GM18858 (cell line): ENCODE results near the gene VDR.
A peak's percentile ranks its signal among the peaks of the same experiment; 100 is the strongest.

Experiments
- ATAC-seq: cut with Tn5 transposase; IDR thresholded peaks from one replicate; pipeline ENCODE4 v1.9.1; 2021; ENCODE audit not compliant: unreplicated experiment

VDR gene

DNA sequence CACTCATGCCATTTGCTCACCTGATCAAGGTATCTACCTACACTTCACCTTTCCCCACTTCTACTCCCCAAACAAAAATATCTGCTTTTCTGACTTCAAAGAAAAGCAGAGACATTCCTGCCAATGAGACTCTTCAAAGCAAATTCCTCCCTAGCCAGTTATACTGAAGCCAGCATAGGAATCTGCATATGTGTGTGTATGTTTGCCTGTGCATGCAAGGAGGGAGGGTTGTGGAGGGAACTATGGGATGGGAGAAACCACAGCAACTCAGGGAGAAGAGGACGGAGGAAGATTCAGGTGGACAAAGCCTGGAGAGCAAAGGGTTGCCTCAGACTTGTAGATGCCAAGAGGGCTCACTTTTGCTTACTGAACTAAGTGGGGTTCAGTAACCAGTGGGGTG, 26.4 kb upstream of the VDR start:
- ATAC-seq, result no peak

GRCh38 chr12:47930634-47931033, 25.8 kb upstream of the VDR start:
- no peak for ATAC-seq

- ATAC-seq, result no peak
These were observed 22.6 kb upstream of the VDR start for GRCh38 chr12:47927346-47927745.

DNA sequence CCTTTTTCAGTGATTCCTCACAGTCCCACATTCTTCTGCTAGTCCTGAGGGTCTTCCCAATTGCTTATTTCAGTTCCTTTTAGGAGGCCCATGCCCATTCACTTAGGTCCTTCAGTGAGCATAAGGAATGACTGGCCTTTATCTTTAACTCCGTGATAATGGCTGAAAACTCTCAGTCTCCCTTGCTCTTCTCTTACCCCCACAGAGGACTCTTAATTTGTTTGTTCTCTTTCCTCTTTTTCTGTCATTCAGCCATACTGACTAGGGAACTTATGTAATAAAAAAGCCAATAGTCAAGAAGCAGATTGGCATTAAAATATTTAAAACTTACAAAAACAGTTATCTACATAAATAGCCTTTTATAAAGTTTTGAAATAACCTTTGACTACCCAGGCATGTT, 17.1 kb upstream of the VDR start:
- ATAC-seq, result no peak

- ATAC-seq, result no peak
These were observed 16.1 kb upstream of the VDR start for GRCh38 chr12:47920913-47921312.

- ATAC-seq, result no peak
These were observed 8.3 kb upstream of the VDR start for GRCh38 chr12:47913081-47913480.

GRCh38 chr12:47912556-47912955, 7.8 kb upstream of the VDR start:
- no peak for ATAC-seq

GRCh38 chr12:47910981-47911380, 6.2 kb upstream of the VDR start:
- ATAC-seq, result no peak

- no peak for ATAC-seq
These were observed 5.7 kb upstream of the VDR start for GRCh38 chr12:47910486-47910885.

DNA sequence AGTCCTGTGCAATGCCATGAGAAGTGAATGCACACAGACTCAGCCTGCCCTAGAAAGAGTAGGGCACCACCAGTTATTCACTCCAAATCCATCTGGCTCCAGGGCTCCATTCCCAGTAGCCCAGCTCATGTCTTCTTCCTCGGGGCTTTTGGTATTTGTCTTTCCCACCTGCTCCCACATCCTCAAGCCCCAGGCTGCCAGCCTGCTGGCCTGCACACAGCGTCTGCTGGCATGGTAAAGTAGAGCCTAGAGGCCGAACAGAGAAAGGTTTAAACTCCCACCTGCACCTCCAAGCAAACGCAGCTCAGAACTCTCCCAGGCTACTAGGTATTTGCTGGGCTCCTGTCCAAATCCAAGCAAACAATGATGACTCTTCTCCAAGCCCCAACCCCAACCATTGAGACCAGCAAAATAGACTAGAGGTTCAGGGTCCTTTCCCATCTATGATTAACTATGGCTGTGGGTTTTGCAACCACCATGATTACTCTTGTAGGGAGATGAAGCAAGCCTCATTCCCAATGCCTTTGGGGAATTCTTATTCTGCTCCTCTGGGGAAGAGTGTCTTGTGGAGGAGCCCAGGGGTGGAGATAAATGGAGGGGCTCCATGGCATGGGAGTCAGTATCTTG, 5.2 kb upstream of the VDR start:
- no peak for ATAC-seq

DNA sequence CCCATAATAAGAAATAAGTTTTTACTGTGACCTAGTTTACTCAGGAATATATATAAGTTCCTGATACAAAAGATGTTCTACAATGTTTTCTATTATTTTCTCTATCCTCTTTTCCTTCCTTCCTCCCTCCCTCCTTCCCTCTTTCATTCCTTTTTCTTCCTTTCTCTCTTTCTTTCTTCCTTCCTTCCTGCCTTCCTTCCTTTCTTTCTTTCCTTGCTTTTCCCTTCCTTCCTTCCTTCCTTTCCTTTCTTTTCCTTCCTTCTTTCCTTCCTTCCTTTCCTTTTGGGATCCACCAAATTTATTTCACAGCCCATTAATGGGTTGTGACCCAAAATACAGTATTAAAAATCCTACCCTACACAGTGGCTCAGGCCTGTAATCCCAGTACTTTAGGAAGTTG, 3.9 kb upstream of the VDR start:
- ATAC-seq, result no peak

DNA sequence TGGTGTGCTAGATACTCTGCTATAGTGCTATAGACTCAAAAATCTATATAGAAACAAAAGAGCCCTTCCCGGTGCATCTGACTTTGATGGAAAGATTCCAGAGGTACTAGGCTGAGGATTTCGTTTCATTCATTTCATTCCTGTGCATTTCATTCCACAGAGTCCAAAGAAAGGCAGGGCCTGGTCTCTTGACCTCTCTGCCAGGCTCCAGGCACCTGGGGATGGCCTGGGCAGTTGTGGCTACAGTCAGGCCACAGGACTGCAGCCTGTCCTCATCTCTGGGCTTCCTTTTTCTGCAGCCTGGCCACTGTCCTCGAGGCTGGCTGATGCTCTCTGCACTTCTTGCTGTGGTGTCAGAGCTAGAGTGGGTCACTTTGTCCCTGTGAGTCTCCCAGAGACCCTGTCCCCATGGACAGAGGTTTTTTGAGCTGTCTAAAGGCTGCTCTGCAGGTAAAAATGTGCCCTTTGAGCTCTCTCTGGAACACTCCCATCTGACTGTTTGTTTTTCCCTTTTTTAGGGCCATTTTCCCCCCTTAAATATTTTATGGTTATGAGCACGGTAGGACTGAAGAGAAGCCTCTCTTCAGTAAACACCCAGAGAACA, 3.2 kb upstream of the VDR start:
- ATAC-seq, result no peak

GRCh38 chr12:47903927-47904712, 674 bp downstream of the VDR start:
- ATAC-seq, result no peak

DNA sequence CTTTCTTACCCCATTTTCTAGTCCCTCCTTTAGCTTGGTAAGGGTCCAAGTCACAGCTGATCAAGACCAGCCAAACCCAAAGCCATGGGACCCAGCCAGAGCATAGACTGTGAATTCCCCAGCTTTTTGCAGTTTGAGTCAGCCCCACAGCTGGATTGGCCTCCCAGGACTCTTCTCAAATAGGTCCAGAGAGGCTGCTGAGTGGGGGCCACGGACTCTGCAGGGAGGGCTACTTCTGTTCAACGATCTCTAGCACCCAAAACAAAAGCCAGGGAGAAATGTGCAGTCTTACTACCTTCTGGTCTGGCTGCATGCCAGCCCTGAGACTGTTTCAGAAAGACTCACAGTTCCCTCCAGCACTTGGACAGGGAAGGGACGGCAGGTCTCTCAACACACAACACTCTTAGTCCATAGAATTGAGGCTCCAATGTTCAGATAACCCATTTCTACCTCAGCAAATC, 1.6 kb downstream of the VDR start:
- no peak for ATAC-seq

- ATAC-seq, result no peak
These were observed 2.6 kb downstream of the VDR start for GRCh38 chr12:47902131-47902639.

DNA sequence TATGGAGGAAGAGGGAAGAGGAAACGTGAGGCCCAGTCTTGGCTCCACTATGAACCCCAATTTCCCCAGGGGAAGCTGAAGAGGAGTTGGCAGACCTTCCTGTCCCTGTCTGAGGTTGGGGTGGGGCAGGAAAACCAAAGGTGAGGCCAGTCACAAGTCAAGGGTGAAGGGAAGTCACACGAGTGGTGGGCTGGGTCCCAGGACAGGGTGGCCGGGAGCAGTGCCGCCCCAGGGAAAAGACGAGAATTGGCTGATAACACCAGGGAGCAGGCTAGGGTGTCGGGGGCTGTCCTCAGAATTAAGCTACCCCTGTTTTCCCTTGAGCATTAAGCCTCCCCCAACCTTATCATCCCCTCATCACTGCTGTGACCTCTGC, 3.1 kb downstream of the VDR start:
- no peak for ATAC-seq

GRCh38 chr12:47901063-47901717, 3.6 kb downstream of the VDR start:
- no peak for ATAC-seq

DNA sequence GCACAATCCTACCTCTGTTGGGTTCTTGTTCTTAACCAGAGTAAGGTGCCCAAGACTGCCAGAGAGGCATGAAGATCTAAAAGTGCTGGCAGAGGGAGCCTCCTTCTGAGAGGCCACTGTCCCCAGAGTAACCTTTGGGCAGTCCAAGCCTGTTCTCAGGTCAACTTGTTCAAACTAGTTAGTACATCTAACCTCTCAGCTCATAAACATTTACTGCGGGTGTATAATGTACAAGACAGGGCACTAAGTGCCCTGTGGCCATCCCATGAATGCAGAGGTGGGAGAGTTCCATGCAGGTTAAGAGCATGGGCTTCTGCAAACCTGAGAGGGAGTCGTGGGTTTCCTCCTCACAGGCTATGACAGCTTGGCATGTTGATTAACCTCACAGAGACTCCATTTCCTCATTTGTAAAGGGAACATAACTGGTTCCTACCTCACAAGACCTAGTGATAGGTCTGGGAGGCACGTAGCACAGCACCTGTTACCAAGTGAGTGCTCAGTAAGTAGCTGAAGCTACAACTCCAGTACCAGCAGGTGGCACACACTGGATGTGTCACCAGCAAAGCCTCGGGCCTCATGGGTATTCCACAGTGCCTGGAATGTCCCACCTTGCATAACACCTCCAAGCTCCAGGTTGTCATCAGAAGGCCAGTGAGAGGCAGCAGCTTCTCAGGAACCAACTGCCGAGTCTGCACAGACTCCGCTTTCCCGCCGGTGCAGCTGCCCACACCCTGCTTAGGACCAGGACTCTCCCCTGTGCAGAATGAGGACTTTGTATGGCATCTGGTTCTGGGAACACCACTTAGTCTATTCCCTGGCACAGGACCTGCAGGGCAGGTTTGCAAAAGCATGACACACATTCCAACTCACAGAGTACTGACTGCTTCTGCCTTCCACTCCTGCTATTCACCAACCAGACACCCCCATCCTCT, 4.4 kb downstream of the VDR start:
- ATAC-seq, result peak; percentile 34

- ATAC-seq, result no peak
These were observed 5.3 kb downstream of the VDR start for GRCh38 chr12:47899466-47899865.

- ATAC-seq, result no peak
These were observed 8.2 kb downstream of the VDR start for GRCh38 chr12:47896633-47897032.

- no peak for ATAC-seq
These were observed 8.8 kb downstream of the VDR start for GRCh38 chr12:47896022-47896421.
